ENCODE data around the gene HAS3. TPM values are rescaled to one million over a fixed set of nuclear protein-coding genes. Genes with fewer than 3 reads are reported as not detected.

HAS3 gene
- total and polyA plus RNA-seq, 3 experiments from 2014 or later: 0.07 to 0.62 (median 0.55) TPM

DNA sequence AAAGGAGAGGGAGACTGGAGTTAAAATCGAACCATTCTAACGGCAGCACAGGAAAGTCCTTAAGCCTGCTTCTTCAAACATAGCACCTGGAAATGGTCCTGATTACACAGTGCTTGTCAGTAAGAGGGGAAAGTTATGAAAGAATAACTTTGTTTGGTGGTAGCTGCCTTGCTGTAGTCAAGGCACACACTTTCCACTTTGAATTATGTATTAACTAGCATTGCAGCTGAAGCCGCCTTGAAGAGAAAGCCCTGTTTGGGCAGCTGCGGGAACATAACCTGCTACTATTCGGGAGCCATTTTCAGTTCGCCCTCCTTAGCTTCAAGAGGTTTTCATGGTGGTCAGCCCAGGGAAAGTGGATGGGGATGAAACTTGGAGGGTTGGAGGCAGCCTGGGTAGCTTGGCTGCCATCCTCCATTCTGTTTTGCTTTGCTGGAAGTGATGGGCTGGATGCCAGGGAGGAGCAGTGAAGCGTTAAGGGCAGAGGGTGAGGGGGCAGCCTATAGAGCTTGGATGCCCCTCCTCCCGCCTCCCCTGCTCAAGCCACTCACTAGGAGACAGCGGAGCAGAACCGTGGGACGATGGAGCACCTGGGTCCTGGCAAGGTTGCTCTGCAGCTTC is 5.3 kb upstream of the HAS3 start:
- ChIA-PET CTCF (no interaction called here), POLR2A (no interaction called here)
- Mint-ChIP-seq H3K27me3 (peaks cover 15% of the 10 kb centered on the region in 2 donors), H3K4me3 (no peak overlapping the region), H3K27ac (no peak overlapping the region), H3K4me1 (peaks cover under 1 to 2% (median 1%) of the 10 kb centered on the region in 3 donors), H3K9me3 (no peaks in the 10 kb centered on the region), H3K36me3 (peaks cover 0 to under 1% (median 0%) of the 10 kb centered on the region in 3 donors)
- H3K27ac ChIP-seq (ENCODE audit: low read depth, low read length): no peak overlapping the region
- H3K4me3 ChIP-seq (ENCODE audit: low read length): no peak overlapping the region
- H3K36me3 ChIP-seq (ENCODE audit: insufficient read depth, low read length): no peaks in the 10 kb centered on the region
- DNase-seq: no peak
- no peaks in the 10 kb centered on the region for H3K9me3 ChIP-seq (ENCODE audit: low read length)
- H3K4me1 ChIP-seq (ENCODE audit: insufficient read depth, low read length): peaks cover under 1% of the 10 kb centered on the region
- H3K27me3 ChIP-seq (ENCODE audit: insufficient read depth, low read length, poor library complexity, severe bottlenecking): peaks cover 7% of the 10 kb centered on the region

DNA sequence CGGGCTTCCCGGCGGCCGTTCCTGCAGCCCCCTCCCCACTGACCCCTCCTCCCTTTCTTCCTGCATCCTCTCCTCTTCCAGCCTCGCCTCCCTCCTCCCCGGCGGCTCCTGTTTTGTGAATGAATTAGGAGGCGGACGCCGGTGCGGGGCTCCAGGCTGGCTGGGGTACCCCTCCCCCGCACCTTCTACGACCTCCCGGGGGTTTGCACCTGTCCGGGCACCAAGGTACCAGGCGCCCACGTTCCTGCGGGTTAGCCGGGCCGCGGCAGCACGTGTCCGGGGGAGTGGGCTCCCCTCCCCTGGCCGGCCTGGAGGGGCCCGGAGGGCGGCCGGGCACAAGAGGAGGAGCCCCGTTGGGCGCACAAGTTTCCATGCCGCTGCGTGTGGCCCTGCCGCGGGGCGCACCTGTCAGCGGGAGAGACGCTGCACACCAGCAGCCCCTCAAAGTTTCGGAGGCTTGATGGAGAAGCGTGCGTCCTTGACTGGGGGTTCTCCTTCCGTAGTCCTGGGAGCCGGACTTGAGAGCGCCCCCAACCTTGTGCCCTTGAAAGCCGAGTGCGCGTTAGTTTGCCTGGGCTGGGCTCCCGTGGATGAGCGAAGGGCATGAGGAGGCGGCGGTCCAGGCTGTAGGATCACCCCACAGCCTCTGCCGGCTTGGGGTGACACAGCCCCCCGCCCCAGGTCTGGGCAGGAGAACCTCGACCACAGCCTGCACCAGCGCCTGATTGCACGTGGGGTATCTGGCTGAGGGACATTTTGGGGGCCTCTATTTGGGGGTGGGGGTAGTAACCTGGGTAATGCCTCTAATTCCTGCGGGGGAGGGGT is 1.2 kb downstream of the HAS3 start:
- no peak overlapping the region for H3K27ac ChIP-seq (ENCODE audit: low read depth, low read length)
- Mint-ChIP-seq H3K9me3 (peaks cover 0 to 2% (median 0%) of the 10 kb centered on the region in 5 donors), H3K36me3 (peaks cover 3 to 22% (median 12%) of the 10 kb centered on the region in 3 donors), H3K27me3 (peaks cover 34 to 37% of the 10 kb centered on the region in 2 donors), H3K4me1 (peaks cover 13 to 22% (median 14%) of the 10 kb centered on the region in 3 donors), H3K27ac (no peak overlapping the region), H3K4me3 (peak overlapping the region in 6 of 7 donors; percentile 32 to 73 (median 58))
- no peak for DNase-seq
- POLR2A ChIA-PET: interaction anchor here (1.4 kb wide), 1 partner anchor 19 kb away, joined by 4 read pairs; no protein-coding TSS in a partner anchor
- H3K27me3 ChIP-seq (ENCODE audit: insufficient read depth, low read length, poor library complexity, severe bottlenecking): peaks cover 22% of the 10 kb centered on the region
- peaks cover 14% of the 10 kb centered on the region for H3K4me1 ChIP-seq (ENCODE audit: insufficient read depth, low read length)
- H3K9me3 ChIP-seq (ENCODE audit: low read length): no peaks in the 10 kb centered on the region
- H3K36me3 ChIP-seq (ENCODE audit: insufficient read depth, low read length): no peaks in the 10 kb centered on the region
- CTCF ChIA-PET: no interaction called here
- no peak overlapping the region for H3K4me3 ChIP-seq (ENCODE audit: low read length)

DNA sequence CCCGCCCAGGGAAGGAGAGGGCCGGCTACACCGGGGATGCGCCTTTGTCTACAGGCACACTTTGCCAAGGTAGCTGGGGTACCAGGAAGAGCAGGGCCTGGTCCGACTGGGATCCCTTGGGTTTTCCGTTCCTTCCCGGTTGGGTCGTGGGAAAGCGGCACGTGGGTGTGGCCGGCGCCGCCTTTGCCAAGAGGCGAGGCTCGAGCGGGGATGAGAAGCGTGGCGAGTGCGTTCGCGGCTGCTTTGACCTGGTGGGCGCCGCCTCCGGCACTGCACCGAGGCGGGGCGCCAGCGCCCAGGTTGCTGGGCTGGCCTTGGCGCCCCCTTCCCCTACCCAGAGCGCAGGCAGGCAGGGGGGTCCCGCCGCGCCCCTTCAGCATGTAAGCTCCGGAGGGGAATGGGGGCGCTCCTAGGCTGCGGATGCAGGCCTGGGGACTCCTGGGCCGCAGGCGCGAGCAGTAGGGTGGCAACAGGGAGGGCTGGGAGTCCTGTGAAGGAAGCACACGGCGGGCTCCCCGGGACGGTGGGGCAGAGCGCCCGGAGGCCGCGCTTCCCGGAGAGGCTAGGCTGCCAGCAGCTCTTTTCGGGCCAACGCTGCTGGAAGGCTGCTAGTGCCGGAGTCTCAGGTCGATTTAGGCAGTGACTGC is 2.0 kb downstream of the HAS3 start:
- no peak for DNase-seq
- Histone ChIP-seq H3K9me3 (ENCODE audit: low read length) (no peaks in the 10 kb centered on the region), H3K36me3 (ENCODE audit: insufficient read depth, low read length) (no peaks in the 10 kb centered on the region), H3K4me3 (ENCODE audit: low read length) (no peak overlapping the region), H3K4me1 (ENCODE audit: insufficient read depth, low read length) (peaks cover 14% of the 10 kb centered on the region), H3K27me3 (ENCODE audit: insufficient read depth, low read length, poor library complexity, severe bottlenecking) (peaks cover 22% of the 10 kb centered on the region), H3K27ac (ENCODE audit: low read depth, low read length) (no peak overlapping the region)
- H3K27ac Mint-ChIP-seq: no peak overlapping the region
- H3K4me3 Mint-ChIP-seq: peak overlapping the region in 6 of 7 donors; percentile 32 to 66 (median 58)
- peaks cover 13 to 22% (median 14%) of the 10 kb centered on the region in 3 donors for H3K4me1 Mint-ChIP-seq
- H3K27me3 Mint-ChIP-seq: peaks cover 35 to 37% of the 10 kb centered on the region in 2 donors
- H3K36me3 Mint-ChIP-seq: peaks cover 3 to 25% (median 12%) of the 10 kb centered on the region in 3 donors
- ChIA-PET POLR2A (no interaction called here), CTCF (no interaction called here)
- H3K9me3 Mint-ChIP-seq: peaks cover 0 to 2% (median 0%) of the 10 kb centered on the region in 5 donors

DNA sequence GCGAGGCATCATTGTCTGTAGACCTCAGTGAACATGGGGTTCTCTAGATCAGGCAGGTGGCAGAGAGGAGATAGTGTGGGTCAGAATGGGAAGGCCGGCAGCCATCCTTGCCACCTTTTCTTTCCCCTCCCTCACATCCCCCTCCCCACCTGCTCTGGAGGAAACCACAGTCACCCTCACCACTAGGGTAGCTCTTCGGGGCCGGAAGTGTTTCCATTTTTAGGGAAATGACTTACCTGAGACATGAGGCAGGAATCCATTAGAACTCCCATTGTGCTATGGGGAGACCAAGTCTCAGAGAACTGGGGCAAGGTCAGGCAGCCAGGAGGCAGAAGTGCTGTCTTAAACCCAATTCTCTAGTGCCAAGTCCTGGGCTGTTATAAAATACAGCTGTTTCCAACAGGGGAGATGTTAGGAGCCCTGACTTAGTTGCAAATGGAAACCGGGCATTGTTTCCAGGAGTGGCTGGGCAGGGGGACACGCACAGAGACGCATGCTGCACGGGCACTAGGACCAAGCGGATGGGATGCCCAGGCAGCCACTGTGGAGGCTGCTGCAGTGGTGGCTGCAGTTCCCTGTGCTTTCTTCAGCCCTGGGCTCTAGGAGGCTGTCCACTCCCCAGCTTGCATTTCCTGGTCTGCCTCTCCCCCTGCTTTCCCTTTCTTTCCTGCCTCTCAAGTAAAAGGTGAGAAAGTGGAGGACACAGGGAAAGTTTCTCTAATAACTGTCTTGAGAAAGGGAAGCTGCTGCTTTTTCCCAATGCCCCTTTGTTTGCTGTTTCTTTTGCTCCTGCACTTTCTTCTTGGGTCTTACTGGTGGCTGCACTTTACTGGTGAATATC is 2.8 kb downstream of the HAS3 start:
- H3K27me3 Mint-ChIP-seq: peaks cover 29 to 31% of the 10 kb centered on the region in 2 donors
- no peaks in the 10 kb centered on the region for H3K36me3 ChIP-seq (ENCODE audit: insufficient read depth, low read length)
- H3K4me1 ChIP-seq (ENCODE audit: insufficient read depth, low read length): peaks cover 14% of the 10 kb centered on the region
- peaks cover 22% of the 10 kb centered on the region for H3K27me3 ChIP-seq (ENCODE audit: insufficient read depth, low read length, poor library complexity, severe bottlenecking)
- H3K4me1 Mint-ChIP-seq: peaks cover 13 to 27% (median 14%) of the 10 kb centered on the region in 3 donors
- H3K27ac ChIP-seq (ENCODE audit: low read depth, low read length): no peak overlapping the region
- peaks cover 3 to 28% (median 12%) of the 10 kb centered on the region in 3 donors for H3K36me3 Mint-ChIP-seq
- no peak for DNase-seq
- ChIA-PET POLR2A (no interaction called here), CTCF (interaction anchor here (1.0 kb wide), 1 partner anchor 14 kb away, joined by 3 read pairs; no protein-coding TSS in a partner anchor)
- no peaks in the 10 kb centered on the region for H3K9me3 ChIP-seq (ENCODE audit: low read length)
- peaks cover 0 to 2% (median 0%) of the 10 kb centered on the region in 5 donors for H3K9me3 Mint-ChIP-seq
- H3K4me3 ChIP-seq (ENCODE audit: low read length): no peak overlapping the region
- peak overlapping the region in 6 of 7 donors; percentile 20 to 74 (median 52) for H3K4me3 Mint-ChIP-seq
- H3K27ac Mint-ChIP-seq: no peak overlapping the region

DNA sequence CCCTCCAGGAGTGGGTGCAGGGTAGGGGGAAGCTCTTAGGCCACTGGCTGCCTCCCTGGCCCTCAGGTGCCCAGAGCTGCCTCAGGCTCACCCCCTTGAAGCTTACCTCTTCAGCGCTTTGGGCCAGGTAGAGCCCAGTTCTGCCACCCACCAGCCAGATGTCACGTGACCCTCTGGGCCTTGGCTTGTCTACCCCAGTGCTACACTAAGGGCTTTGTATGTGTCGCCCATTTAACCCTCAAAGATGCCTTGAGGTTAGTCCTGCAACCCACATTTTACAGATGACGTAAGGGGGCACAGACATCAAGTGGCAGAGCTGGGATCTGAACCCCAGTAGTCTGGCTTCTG is 3.4 kb downstream of the HAS3 start:
- H3K36me3 Mint-ChIP-seq: peaks cover 4 to 33% (median 12%) of the 10 kb centered on the region in 3 donors
- peak overlapping the region in 3 of 7 donors; percentile 19 to 56 (median 20) for H3K4me3 Mint-ChIP-seq
- DNase-seq: no peak
- ChIA-PET POLR2A (no interaction called here), CTCF (interaction anchor here (1.0 kb wide), 1 partner anchor 14 kb away, joined by 3 read pairs; no protein-coding TSS in a partner anchor)
- Histone ChIP-seq H3K4me3 (ENCODE audit: low read length) (no peak overlapping the region), H3K4me1 (ENCODE audit: insufficient read depth, low read length) (peaks cover 14% of the 10 kb centered on the region), H3K27me3 (ENCODE audit: insufficient read depth, low read length, poor library complexity, severe bottlenecking) (peaks cover 22% of the 10 kb centered on the region), H3K36me3 (ENCODE audit: insufficient read depth, low read length) (no peaks in the 10 kb centered on the region), H3K9me3 (ENCODE audit: low read length) (no peaks in the 10 kb centered on the region), H3K27ac (ENCODE audit: low read depth, low read length) (no peak overlapping the region)
- H3K27ac Mint-ChIP-seq: no peak overlapping the region
- peaks cover 13 to 27% (median 14%) of the 10 kb centered on the region in 3 donors for H3K4me1 Mint-ChIP-seq
- peaks cover 0 to 2% (median 0%) of the 10 kb centered on the region in 5 donors for H3K9me3 Mint-ChIP-seq
- H3K27me3 Mint-ChIP-seq: peaks cover 29 to 31% of the 10 kb centered on the region in 2 donors

DNA sequence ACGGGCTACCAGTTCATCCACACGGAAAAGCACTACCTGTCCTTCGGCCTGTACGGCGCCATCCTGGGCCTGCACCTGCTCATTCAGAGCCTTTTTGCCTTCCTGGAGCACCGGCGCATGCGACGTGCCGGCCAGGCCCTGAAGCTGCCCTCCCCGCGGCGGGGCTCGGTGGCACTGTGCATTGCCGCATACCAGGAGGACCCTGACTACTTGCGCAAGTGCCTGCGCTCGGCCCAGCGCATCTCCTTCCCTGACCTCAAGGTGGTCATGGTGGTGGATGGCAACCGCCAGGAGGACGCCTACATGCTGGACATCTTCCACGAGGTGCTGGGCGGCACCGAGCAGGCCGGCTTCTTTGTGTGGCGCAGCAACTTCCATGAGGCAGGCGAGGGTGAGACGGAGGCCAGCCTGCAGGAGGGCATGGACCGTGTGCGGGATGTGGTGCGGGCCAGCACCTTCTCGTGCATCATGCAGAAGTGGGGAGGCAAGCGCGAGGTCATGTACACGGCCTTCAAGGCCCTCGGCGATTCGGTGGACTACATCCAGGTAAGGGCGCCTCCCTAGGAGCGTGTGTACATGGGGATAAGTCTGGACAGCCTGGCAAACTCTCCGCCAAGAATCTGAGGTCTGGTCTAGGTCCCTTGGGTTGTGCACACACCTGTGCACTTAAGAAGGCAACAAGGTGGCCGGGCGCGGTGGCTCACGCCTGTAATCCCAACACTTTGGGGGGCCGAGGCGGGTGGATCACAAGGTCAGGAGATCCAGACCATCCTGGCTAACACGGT is 4.2 kb downstream of the HAS3 start:
- Mint-ChIP-seq H3K27ac (no peak overlapping the region), H3K4me3 (no peak overlapping the region), H3K9me3 (peaks cover 0 to 2% (median 0%) of the 10 kb centered on the region in 5 donors), H3K4me1 (peaks cover 13 to 27% (median 14%) of the 10 kb centered on the region in 3 donors), H3K27me3 (peaks cover 25 to 28% of the 10 kb centered on the region in 2 donors), H3K36me3 (peaks cover 7 to 40% (median 12%) of the 10 kb centered on the region in 3 donors)
- no peak overlapping the region for H3K4me3 ChIP-seq (ENCODE audit: low read length)
- CTCF ChIA-PET: interaction anchor here (1.0 kb wide), 1 partner anchor 13 kb away, joined by 3 read pairs; no protein-coding TSS in a partner anchor
- POLR2A ChIA-PET: no interaction called here
- H3K27ac ChIP-seq (ENCODE audit: low read depth, low read length): no peak overlapping the region
- peaks cover 14% of the 10 kb centered on the region for H3K4me1 ChIP-seq (ENCODE audit: insufficient read depth, low read length)
- DNase-seq: no peak
- no peaks in the 10 kb centered on the region for H3K9me3 ChIP-seq (ENCODE audit: low read length)
- H3K36me3 ChIP-seq (ENCODE audit: insufficient read depth, low read length): peaks cover 4% of the 10 kb centered on the region
- peaks cover 20% of the 10 kb centered on the region for H3K27me3 ChIP-seq (ENCODE audit: insufficient read depth, low read length, poor library complexity, severe bottlenecking)

DNA sequence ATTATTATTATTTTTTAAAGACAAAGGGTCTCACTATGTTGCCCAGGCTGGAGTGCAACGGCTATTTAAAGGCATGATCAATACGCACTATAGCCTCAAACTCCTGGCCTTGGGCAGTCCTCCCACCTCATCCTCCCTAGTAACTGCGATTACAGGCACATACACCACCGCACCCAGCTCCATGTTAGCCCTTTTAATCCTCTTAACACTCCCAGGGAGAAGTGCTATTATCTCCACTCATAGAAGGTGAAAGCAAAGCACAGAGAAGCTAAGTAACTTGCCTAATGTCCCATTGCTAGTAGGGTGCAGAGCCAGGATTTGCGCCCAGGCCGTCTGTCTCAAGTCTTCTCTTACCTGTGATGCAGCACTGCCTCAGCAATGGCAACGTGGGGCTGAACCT is 5.0 kb downstream of the HAS3 start:
- peaks cover 11% of the 10 kb centered on the region for H3K4me1 ChIP-seq (ENCODE audit: insufficient read depth, low read length)
- Mint-ChIP-seq H3K36me3 (peaks cover 7 to 46% (median 9%) of the 10 kb centered on the region in 3 donors), H3K27ac (no peak overlapping the region), H3K9me3 (peaks cover 0 to 2% (median 0%) of the 10 kb centered on the region in 5 donors), H3K27me3 (peaks cover 22 to 23% of the 10 kb centered on the region in 2 donors), H3K4me1 (peaks cover 9 to 24% (median 11%) of the 10 kb centered on the region in 3 donors), H3K4me3 (no peak overlapping the region)
- H3K27me3 ChIP-seq (ENCODE audit: insufficient read depth, low read length, poor library complexity, severe bottlenecking): peaks cover 13% of the 10 kb centered on the region
- H3K9me3 ChIP-seq (ENCODE audit: low read length): no peaks in the 10 kb centered on the region
- no peak for DNase-seq
- POLR2A ChIA-PET: interaction anchor here (0.7 kb wide), 1 partner anchor 106 kb away, joined by 4 read pairs; no protein-coding TSS in a partner anchor
- peaks cover 9% of the 10 kb centered on the region for H3K36me3 ChIP-seq (ENCODE audit: insufficient read depth, low read length)
- H3K4me3 ChIP-seq (ENCODE audit: low read length): no peak overlapping the region
- CTCF ChIA-PET: no interaction called here
- H3K27ac ChIP-seq (ENCODE audit: low read depth, low read length): no peak overlapping the region

Data from CD8-positive, alpha-beta memory T cell (primary cell).